Bronchial epithelial cell (primary cell): ENCODE data around the gene PRMT7. TPM values are rescaled to one million over a fixed set of nuclear protein-coding genes. Genes with fewer than 3 reads are reported as not detected.

Experiments
- DNase-seq: peaks from one replicate; pipeline ENCODE4 v3.0.0-alpha.2; 2010; ENCODE audit warnings: low read depth
- FAIRE-seq: peaks from 2 replicates; lab custom pipeline; 2011; peaks lifted over from hg19 to GRCh38; lab: Jason Lieb, UNC
- H3K27me3 ChIP-seq: 2 replicates; pipeline ENCODE4 v1.5.1; 2011; ENCODE audit warnings: low read length; ENCODE audit not compliant: control insufficient read depth, insufficient read depth
- H3K36me3 ChIP-seq: 2 replicates; pipeline ENCODE4 v1.5.1; 2011; ENCODE audit warnings: low read length; ENCODE audit not compliant: control insufficient read depth, insufficient read depth
- H3K4me3 ChIP-seq: 2 replicates; pipeline ENCODE4 v1.5.1; 2011; ENCODE audit warnings: mild to moderate bottlenecking, low read depth, low read length, control low read depth
- total RNA-seq: library from RNA; depleted of rRNA; stranded (reverse); fragments of >200 nt; gene quantifications from 2 replicates; pipeline ENCODE4 v1.2.1, GENCODE V29; 2014
- TF ChIP-seq, protein P1 (sequence below): IDR thresholded peaks from 2 replicates; pipeline ENCODE4 v1.5.1; 2011; ENCODE audit warnings: mild to moderate bottlenecking, moderate library complexity, low read length, control low read depth, inconsistent platforms; ENCODE audit not compliant: insufficient read depth, severe bottlenecking

The PRMT7 gene
- total RNA-seq, 1 donor from 2014 or later: 36.9 TPM

DNA sequence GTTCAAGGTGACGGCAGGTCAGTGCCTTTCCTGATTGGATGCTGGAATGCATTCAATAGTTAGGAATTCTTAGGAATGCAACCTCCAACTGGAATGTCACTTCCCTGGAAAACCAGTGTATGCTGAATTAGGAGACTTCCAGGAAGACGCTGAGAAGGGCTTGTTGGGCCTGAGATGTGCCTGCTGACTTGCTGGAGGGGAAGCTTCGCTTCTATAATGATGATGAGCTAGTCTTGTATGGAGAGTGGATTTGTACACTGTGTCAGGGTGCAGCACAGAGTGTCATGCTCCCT is 91.9 kb downstream of the PRMT7 start:
- FAIRE-seq (no peak), DNase-seq (no peak)
- no peaks in the 10 kb centered on the region for H3K27me3 ChIP-seq
- H3K4me3 ChIP-seq: no peak overlapping the region
- no peaks in the 10 kb centered on the region for H3K36me3 ChIP-seq
- TF ChIP-seq, protein P1, sequence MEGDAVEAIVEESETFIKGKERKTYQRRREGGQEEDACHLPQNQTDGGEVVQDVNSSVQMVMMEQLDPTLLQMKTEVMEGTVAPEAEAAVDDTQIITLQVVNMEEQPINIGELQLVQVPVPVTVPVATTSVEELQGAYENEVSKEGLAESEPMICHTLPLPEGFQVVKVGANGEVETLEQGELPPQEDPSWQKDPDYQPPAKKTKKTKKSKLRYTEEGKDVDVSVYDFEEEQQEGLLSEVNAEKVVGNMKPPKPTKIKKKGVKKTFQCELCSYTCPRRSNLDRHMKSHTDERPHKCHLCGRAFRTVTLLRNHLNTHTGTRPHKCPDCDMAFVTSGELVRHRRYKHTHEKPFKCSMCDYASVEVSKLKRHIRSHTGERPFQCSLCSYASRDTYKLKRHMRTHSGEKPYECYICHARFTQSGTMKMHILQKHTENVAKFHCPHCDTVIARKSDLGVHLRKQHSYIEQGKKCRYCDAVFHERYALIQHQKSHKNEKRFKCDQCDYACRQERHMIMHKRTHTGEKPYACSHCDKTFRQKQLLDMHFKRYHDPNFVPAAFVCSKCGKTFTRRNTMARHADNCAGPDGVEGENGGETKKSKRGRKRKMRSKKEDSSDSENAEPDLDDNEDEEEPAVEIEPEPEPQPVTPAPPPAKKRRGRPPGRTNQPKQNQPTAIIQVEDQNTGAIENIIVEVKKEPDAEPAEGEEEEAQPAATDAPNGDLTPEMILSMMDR: no peak

GRCh38 chr16:68403177-68403576 is 92.4 kb downstream of the PRMT7 start:
- no peaks in the 10 kb centered on the region for H3K27me3 ChIP-seq
- FAIRE-seq (no peak), DNase-seq (no peak)
- TF ChIP-seq, protein P1: no peak
- no peaks in the 10 kb centered on the region for H3K36me3 ChIP-seq
- H3K4me3 ChIP-seq: no peak overlapping the region

DNA sequence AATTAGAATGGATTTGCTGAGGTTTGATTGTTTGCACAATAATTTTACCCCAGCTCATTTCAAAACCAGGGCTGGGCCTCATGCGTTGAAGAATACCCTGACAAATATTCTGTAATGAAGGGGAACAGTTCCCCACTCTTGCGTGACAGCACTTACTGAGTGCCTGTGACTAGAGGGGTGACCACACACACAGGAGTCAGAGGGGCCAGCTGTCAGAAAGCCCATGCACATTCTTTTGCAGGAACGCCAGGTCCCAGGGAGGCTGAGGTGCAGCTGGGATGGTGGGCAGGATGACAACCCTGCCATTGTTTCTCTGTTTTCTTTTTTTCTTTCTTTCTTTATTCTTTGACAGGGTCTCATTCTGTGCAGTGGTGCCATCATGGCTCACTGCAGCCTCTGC is 92.9 kb downstream of the PRMT7 start:
- Histone ChIP-seq H3K36me3 (no peaks in the 10 kb centered on the region), H3K27me3 (no peaks in the 10 kb centered on the region), H3K4me3 (no peak overlapping the region)
- DNase-seq (no peak), FAIRE-seq (peak; percentile 7)
- TF ChIP-seq, protein P1: no peak

DNA sequence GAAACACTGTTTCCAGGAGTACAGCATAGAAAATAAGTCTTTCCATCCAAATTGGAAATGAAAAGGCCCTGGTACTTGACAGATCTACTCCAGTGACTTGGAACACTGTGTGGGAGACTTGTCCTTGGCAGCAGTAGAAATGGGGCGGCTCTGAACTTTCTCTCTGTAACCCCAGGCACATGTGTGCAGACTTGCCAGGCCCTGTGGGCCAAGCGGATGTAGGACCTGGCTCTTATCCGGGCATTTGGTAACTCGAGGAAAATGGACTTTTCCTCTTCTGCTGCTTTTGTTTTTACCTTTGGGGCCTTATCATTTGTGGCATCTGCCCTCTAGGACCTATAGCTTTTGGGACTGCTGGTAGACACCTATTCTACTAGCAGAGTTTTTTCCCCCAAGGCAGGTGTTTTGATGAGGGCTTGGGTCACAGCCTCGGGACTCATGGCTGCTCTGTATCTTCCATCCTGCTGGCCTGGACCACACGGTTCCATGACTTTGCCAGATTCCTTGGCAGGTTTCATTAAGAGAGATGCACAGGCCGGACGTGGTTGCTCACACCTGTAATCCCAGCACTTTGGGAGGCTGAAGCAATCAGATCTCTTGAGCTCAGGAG is 94.0 kb downstream of the PRMT7 start:
- DNase-seq: no peak
- no peaks in the 10 kb centered on the region for H3K36me3 ChIP-seq
- H3K4me3 ChIP-seq: no peak overlapping the region
- no peak for FAIRE-seq
- TF ChIP-seq, protein P1: no peak
- peaks cover 4% of the 10 kb centered on the region for H3K27me3 ChIP-seq

DNA sequence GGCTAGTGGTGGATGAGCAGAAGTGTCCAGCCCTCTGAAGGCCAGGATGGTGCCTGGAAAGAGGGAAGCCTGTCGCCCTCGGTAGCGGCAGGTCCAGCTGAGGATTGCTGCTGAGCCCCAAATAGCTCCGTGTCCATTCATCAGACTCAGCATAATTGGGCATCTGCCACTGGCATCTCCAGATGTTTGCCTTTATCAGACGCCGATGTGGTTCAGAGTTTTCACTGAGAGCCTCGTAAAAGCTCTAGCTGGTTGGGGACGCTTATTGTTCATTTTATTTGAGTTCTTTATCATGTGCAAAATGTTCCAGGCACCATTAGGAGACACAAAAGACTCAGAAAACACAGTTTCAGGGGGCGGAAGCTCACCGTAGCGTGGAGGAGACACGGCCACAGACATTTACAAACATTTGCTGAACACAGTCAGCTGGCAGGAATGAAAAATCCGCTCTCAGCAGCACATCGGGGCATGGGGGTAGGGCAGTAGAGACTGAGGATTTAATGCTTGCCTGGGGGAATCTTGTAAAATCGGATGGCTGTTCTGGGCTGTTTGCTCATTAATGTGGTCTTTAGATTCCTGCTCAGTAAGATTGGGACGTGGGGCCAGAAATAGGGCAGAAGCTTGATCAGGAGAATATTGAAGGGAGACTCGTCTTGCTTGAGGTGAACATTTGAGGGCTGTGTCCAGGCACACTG is 95.8 kb downstream of the PRMT7 start:
- DNase-seq (peak; percentile 22), FAIRE-seq (no peak)
- Histone ChIP-seq H3K36me3 (no peaks in the 10 kb centered on the region), H3K4me3 (no peak overlapping the region), H3K27me3 (peaks cover 4% of the 10 kb centered on the region)
- TF ChIP-seq, protein P1: no peak

Other genes with a start within 250 kb of the PRMT7 start
- 5.6 and 5.8 TPM in 2 replicates for gene NFATC3, start 225.6 kb upstream of the PRMT7 start, total RNA-seq
- 49.0 and 95.2 TPM in 2 replicates for gene ESRP2, start 74.9 kb upstream of the PRMT7 start, total RNA-seq
- 8.2 and 9.2 TPM in 2 replicates for gene PLA2G15, start 65.6 kb upstream of the PRMT7 start, total RNA-seq
- 9.1 and 19.7 TPM in 2 replicates for gene SLC7A6, start 46.5 kb upstream of the PRMT7 start, total RNA-seq
- gene SLC7A6OS, start 73 bp upstream of the PRMT7 start, total RNA-seq: 17.4 and 19.3 TPM in 2 replicates
- under 0.01 TPM in 1 of 2 replicates, not detected in the other for gene SMPD3, start 137.5 kb downstream of the PRMT7 start, total RNA-seq
- gene ZFP90, start 228.3 kb downstream of the PRMT7 start, total RNA-seq: 18.4 and 21.5 TPM in 2 replicates